Measurements from ENCODE around the gene THRSP.

DNA sequence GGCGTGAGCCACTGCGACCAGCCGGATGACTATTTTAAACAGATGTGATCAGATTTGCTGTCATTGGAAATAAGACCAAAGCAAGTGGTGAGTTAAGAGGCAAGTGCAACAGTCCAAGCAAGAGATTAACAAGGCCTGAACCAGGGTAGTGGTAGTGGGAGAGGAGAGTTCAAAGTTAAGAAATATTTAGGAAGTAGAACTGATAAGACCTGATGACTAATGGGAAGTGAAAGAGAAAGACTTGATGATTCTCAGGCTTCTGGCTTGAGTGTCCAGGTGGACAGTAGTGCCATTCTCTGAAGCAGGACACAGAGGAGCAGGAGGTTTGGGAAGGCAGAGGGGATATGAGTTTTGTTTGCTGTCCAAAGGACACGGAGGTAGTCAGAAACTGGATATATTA, 8.8 kb downstream of the THRSP start:
- TF ChIP-seq POLR2A (IDR thresholded peaks at IDR 0.05) = no peak
- TF ChIP-seq, protein P1, sequence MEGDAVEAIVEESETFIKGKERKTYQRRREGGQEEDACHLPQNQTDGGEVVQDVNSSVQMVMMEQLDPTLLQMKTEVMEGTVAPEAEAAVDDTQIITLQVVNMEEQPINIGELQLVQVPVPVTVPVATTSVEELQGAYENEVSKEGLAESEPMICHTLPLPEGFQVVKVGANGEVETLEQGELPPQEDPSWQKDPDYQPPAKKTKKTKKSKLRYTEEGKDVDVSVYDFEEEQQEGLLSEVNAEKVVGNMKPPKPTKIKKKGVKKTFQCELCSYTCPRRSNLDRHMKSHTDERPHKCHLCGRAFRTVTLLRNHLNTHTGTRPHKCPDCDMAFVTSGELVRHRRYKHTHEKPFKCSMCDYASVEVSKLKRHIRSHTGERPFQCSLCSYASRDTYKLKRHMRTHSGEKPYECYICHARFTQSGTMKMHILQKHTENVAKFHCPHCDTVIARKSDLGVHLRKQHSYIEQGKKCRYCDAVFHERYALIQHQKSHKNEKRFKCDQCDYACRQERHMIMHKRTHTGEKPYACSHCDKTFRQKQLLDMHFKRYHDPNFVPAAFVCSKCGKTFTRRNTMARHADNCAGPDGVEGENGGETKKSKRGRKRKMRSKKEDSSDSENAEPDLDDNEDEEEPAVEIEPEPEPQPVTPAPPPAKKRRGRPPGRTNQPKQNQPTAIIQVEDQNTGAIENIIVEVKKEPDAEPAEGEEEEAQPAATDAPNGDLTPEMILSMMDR (IDR thresholded peaks at IDR 0.05) = no peak

Measured in right lobe of liver (tissue), 4 donors.